Lower leg skin (tissue), 3 donors: Measurements from ENCODE around the gene NHLRC2.

ENCODE experiments used
- CTCF ChIP-seq, 3 donors: fragments of 450-650 bp; IDR thresholded peaks; one replicate each; pipeline ENCODE4 v1.5.1; 2016; ENCODE audit warnings: antibody characterized with exemption in 3 of 3, mild to moderate bottlenecking in 3 of 3, moderate library complexity in 2 of 3
- POLR2A ChIP-seq, 2 donors: fragments of 450-650 bp; IDR thresholded peaks; one replicate each; pipeline ENCODE4 v1.6.1; 2016 to 2017; ENCODE audit warnings: antibody characterized with exemption in 2 of 2, mild to moderate bottlenecking in 1 of 2, moderate library complexity in 1 of 2

- no peak for TF ChIP-seq CTCF (IDR thresholded peaks at IDR 0.05)
- no peak for TF ChIP-seq POLR2A (IDR thresholded peaks at IDR 0.05)
Measured at GRCh38 chr10:113899952-113900598, 45.6 kb downstream of the NHLRC2 start.
